Measurements from ENCODE around the gene NWD2.

The NWD2 gene

DNA sequence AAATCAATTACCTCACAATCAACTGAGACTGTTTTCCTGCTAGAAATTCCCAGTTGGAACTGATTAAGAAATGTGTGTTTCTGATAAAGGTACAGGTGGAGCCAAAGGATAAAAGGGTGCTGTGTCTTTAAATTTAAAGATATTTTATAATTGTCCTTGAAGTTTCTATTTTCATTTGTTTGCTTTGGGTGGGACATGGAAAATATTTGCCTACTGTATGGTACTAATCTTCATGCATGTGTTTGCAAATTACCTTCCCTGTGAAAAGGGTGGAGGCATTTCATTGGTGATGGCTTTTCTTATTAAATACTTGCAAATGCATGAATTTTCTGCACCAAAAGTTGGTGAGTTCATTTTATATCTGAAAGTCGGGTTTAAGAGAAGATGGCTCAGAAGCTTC is 225.7 kb downstream of the NWD2 start:
- H3K27me3 Mint-ChIP-seq = peaks cover 10 to 21% of the 10 kb centered on the region in 2 donors

GRCh38 chr4:37471093-37471492 is 226.6 kb downstream of the NWD2 start:
- H3K36me3 Mint-ChIP-seq = no peaks in the 10 kb centered on the region
- no peak overlapping the region for H3K4me3 Mint-ChIP-seq
- H3K27ac Mint-ChIP-seq = no peak overlapping the region
- no peaks in the 10 kb centered on the region for H3K4me1 Mint-ChIP-seq
- peaks cover 11 to 22% of the 10 kb centered on the region in 2 donors for H3K27me3 Mint-ChIP-seq
- DNase-seq (no peak), ATAC-seq (replicated peaks) (no peak)
- no peaks in the 10 kb centered on the region for H3K9me3 Mint-ChIP-seq

More for the DNA sequence above, 225.7 kb downstream of the NWD2 start:
- no peak for ATAC-seq (replicated peaks)
- no peak for DNase-seq
- H3K9me3 Mint-ChIP-seq = no peaks in the 10 kb centered on the region
- no peak overlapping the region for H3K27ac Mint-ChIP-seq
- H3K4me1 Mint-ChIP-seq = peaks cover 1 to 3% of the 10 kb centered on the region in 2 donors
- H3K4me3 Mint-ChIP-seq = no peak overlapping the region
- no peaks in the 10 kb centered on the region for H3K36me3 Mint-ChIP-seq

GRCh38 chr4:37471971-37472370 is 227.4 kb downstream of the NWD2 start:
- ATAC-seq (replicated peaks) = no peak
- no peak for DNase-seq
- H3K27ac Mint-ChIP-seq = no peak overlapping the region
- H3K9me3 Mint-ChIP-seq = no peaks in the 10 kb centered on the region
- H3K4me1 Mint-ChIP-seq = no peaks in the 10 kb centered on the region
- no peaks in the 10 kb centered on the region for H3K36me3 Mint-ChIP-seq
- H3K27me3 Mint-ChIP-seq = peaks cover 16 to 28% of the 10 kb centered on the region in 2 donors
- H3K4me3 Mint-ChIP-seq = no peak overlapping the region

- Mint-ChIP-seq H3K4me1 (no peaks in the 10 kb centered on the region), H3K27ac (no peak overlapping the region), H3K36me3 (no peaks in the 10 kb centered on the region), H3K9me3 (no peaks in the 10 kb centered on the region), H3K4me3 (no peak overlapping the region), H3K27me3 (peaks cover 24 to 32% of the 10 kb centered on the region in 2 donors)
- ATAC-seq (replicated peaks) (no peak), DNase-seq (no peak)
Measured at GRCh38 chr4:37473807-37474206, 229.3 kb downstream of the NWD2 start.

GRCh38 chr4:37475087-37475486 is 230.5 kb downstream of the NWD2 start:
- no peaks in the 10 kb centered on the region for H3K36me3 Mint-ChIP-seq
- no peak for ATAC-seq (replicated peaks)
- H3K4me1 Mint-ChIP-seq = peaks cover 5% of the 10 kb centered on the region in 2 donors
- H3K27me3 Mint-ChIP-seq = peaks cover 33 to 41% of the 10 kb centered on the region in 2 donors
- peaks cover 0 to 4% of the 10 kb centered on the region in 2 donors for H3K9me3 Mint-ChIP-seq
- DNase-seq = no peak
- no peak overlapping the region for H3K27ac Mint-ChIP-seq
- H3K4me3 Mint-ChIP-seq = no peak overlapping the region

DNA sequence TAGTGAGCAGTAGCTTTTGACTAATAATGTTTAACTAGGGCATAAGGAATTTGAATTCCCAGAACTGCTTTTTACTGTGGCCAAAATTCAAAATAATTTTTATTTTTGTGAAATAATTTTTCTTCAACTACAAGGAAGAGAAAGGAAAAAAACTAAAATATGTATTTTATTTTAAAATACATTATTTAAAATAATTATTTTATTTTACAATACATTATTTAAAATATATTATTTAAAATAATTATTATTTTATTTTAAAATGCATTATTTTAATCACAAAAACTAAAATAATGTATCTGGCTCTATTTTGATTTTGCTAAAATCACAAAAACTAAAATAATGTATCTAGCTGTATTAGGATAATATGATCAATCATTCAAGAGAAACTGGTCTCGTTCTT is 231.2 kb downstream of the NWD2 start:
- Mint-ChIP-seq H3K4me1 (peaks cover 5 to 11% of the 10 kb centered on the region in 2 donors), H3K27ac (no peak overlapping the region), H3K36me3 (no peaks in the 10 kb centered on the region), H3K4me3 (no peak overlapping the region), H3K9me3 (peaks cover 0 to 4% of the 10 kb centered on the region in 2 donors), H3K27me3 (peaks cover 34 to 47% of the 10 kb centered on the region in 2 donors)
- DNase-seq (no peak), ATAC-seq (replicated peaks) (no peak)

DNA sequence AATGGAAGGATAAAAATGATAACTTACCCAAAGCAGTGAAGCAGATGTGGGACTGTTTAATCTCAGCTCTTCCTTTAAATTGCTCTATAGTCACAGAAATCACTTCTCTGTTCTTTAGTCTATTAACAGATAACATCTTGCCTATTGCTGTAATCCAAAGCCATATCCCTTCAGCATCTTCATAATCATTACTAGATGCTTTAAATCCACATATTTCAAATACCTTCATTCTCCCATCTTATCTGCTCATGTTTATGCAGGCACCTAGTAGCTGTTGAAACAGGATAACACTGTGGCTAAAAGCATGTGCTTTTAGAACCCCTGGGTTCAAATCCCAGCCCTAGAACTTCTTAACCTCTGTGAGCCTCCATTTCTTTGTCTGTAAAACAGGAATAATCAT is 231.7 kb downstream of the NWD2 start:
- Mint-ChIP-seq H3K27me3 (peaks cover 34 to 47% of the 10 kb centered on the region in 2 donors), H3K4me3 (no peak overlapping the region), H3K9me3 (peaks cover 0 to 4% of the 10 kb centered on the region in 2 donors), H3K36me3 (no peaks in the 10 kb centered on the region), H3K27ac (no peak overlapping the region), H3K4me1 (peaks cover 5 to 11% of the 10 kb centered on the region in 2 donors)
- no peak for ATAC-seq (replicated peaks)
- no peak for DNase-seq

- Mint-ChIP-seq H3K36me3 (no peaks in the 10 kb centered on the region), H3K27me3 (peaks cover 34 to 46% of the 10 kb centered on the region in 2 donors), H3K4me1 (peaks cover 8 to 15% of the 10 kb centered on the region in 2 donors), H3K27ac (no peak overlapping the region), H3K4me3 (no peak overlapping the region), H3K9me3 (peaks cover 2 to 7% of the 10 kb centered on the region in 2 donors)
- no peak for DNase-seq
- no peak for ATAC-seq (replicated peaks)
Measured at GRCh38 chr4:37476691-37477090, 232.1 kb downstream of the NWD2 start.

DNA sequence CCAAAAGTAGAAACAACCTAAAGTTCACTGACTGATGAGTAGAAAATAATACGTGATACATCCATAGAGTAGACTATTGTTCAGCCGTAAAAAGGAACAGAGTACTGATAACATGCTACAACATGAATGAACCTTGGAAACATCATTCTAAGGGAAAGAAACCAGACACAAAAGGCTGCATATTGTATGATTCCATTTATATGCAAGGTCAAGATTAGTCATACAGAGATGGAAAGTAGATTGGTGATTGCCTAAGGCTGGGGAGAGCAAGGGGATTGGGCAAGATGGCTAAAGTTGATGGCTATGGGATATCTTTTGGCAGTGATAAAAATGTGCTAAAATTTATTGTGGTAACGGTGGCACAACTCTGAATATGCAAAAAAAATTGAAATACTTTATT is 232.6 kb downstream of the NWD2 start:
- no peak for DNase-seq
- H3K9me3 Mint-ChIP-seq = peaks cover 4 to 12% of the 10 kb centered on the region in 2 donors
- H3K4me1 Mint-ChIP-seq = peaks cover 9 to 19% of the 10 kb centered on the region in 2 donors
- no peak overlapping the region for H3K4me3 Mint-ChIP-seq
- H3K27ac Mint-ChIP-seq = no peak overlapping the region
- H3K27me3 Mint-ChIP-seq = peaks cover 34 to 41% of the 10 kb centered on the region in 2 donors
- no peak for ATAC-seq (replicated peaks)
- H3K36me3 Mint-ChIP-seq = peaks cover 2 to 4% of the 10 kb centered on the region in 2 donors

DNA sequence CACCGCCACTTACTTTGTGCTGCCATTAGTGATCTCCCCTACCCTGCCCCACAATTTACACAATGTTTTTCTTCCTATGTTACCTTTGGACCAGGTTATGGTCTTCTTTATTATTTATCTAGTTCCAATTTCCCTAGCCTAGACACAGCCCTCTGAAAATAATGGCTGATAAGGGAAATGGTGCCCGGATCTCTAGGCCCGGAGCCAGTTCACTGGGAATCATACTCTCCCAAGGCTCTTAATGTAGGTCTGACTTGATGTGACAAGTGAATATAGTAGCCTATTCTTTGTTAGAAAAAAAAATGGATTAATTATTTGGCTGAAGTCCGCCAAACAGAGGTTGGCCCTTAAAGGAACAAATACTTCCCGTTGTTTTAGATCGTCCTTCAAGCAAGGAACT is 233.6 kb downstream of the NWD2 start:
- DNase-seq (no peak), ATAC-seq (replicated peaks) (no peak)
- H3K4me3 Mint-ChIP-seq = no peak overlapping the region
- H3K9me3 Mint-ChIP-seq = peaks cover 6 to 14% of the 10 kb centered on the region in 2 donors
- peaks cover 30 to 34% of the 10 kb centered on the region in 2 donors for H3K27me3 Mint-ChIP-seq
- peaks cover 2 to 6% of the 10 kb centered on the region in 2 donors for H3K36me3 Mint-ChIP-seq
- H3K27ac Mint-ChIP-seq = no peak overlapping the region
- peaks cover 9 to 23% of the 10 kb centered on the region in 2 donors for H3K4me1 Mint-ChIP-seq

DNA sequence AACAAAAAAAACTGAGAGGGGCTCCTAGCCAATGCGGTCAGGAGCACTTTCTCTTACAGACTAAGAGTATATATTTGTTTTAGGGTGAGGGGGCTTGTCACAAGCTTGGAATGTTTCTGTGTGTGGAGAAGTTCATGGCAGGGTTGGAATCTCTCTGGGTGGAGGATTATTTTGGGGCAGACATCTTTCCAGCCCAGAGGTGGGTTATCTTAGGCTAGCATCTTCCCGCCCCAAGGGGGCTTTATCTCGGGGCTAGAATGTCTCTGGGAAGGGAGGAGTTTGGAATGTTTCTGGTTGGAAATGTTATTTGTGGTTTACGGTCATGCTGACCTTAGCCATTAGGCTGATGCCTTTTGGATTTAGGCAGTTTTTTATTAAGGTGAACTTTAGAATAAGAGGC is 236.0 kb downstream of the NWD2 start:
- Mint-ChIP-seq H3K27ac (no peak overlapping the region), H3K27me3 (peaks cover 27% of the 10 kb centered on the region in 2 donors), H3K36me3 (peaks cover 2 to 6% of the 10 kb centered on the region in 2 donors), H3K4me1 (peaks cover 9 to 23% of the 10 kb centered on the region in 2 donors), H3K9me3 (peaks cover 8 to 14% of the 10 kb centered on the region in 2 donors), H3K4me3 (no peak overlapping the region)
- ATAC-seq (replicated peaks) (no peak), DNase-seq (no peak)

DNA sequence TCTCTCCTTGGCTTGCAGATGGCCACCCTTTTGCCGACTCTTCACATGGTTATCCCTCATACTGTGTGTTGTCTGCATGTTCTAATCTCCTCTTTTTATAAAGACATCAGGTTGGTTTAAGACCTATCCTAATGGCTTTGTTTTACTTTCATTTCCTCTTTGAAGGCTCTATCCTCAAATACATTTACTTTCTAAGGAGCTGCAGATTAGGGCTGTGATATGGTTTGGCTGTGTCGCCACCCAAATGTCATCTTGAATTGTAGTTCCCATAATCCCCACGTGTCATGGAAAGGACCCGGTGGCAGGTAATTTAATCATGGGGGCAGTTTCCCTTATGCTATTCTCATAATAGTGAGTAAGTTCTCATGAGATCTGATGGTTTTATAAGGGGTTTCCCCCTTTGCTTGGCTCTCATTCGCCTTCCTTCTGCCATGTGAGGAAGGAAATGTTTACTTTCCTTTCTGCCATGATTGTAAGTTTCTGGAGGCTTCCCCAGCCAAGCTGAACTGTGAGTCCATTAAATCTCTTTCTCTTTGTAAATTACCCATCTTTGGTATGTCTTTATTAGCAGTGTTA is 237.1 kb downstream of the NWD2 start:
- Mint-ChIP-seq H3K4me3 (peak overlapping the region in 1 of 2 donors; percentile 37), H3K36me3 (peaks cover 2 to 6% of the 10 kb centered on the region in 2 donors), H3K27ac (peak overlapping the region; percentile 68)

DNA sequence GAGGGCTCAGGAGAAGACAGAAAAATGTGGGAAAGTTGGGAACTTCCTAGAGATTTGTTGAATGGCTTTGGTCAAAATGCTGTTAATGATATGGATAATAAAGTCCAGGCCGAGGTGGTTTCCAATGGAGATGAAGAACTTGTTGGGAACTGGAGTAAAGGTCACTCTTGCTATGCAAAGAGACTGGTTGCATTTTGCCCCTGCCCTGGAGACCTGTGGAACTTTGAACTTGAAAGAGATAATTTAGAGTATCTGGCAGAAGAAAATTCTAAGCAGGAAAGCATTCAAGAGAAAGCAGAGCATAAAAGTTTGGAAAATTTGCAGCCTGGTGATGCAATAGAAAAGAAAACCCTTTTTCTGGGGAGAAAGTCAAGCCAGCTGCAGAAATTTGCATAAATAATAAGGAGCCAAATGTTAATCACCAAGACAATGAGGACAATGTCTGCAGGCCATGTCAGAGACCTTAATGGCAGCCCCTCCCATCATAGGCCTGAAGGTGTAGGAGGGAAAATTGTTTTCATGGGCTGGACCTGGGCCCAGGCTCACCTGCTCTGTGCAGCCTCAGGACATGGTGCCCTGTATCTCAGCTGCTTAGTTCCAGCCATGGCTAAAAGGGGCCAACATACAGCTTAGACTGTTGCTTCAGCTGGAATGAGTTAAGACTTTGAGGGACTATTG is 237.8 kb downstream of the NWD2 start:
- peaks cover 9 to 23% of the 10 kb centered on the region in 2 donors for H3K4me1 Mint-ChIP-seq
- no peak for ATAC-seq (replicated peaks)
- no peak for DNase-seq
- peaks cover 8 to 14% of the 10 kb centered on the region in 2 donors for H3K9me3 Mint-ChIP-seq
- H3K27ac Mint-ChIP-seq = peak overlapping the region; percentile 68
- no peak overlapping the region for H3K4me3 Mint-ChIP-seq
- peaks cover 15 to 18% of the 10 kb centered on the region in 2 donors for H3K27me3 Mint-ChIP-seq
- peaks cover 2 to 6% of the 10 kb centered on the region in 2 donors for H3K36me3 Mint-ChIP-seq

More for the DNA sequence above, 237.1 kb downstream of the NWD2 start:
- peaks cover 9 to 23% of the 10 kb centered on the region in 2 donors for H3K4me1 Mint-ChIP-seq
- H3K9me3 Mint-ChIP-seq = peaks cover 8 to 14% of the 10 kb centered on the region in 2 donors
- ATAC-seq (replicated peaks) (peak; percentile 77 to 79), DNase-seq (no peak)
- peaks cover 21 to 23% of the 10 kb centered on the region in 2 donors for H3K27me3 Mint-ChIP-seq

DNA sequence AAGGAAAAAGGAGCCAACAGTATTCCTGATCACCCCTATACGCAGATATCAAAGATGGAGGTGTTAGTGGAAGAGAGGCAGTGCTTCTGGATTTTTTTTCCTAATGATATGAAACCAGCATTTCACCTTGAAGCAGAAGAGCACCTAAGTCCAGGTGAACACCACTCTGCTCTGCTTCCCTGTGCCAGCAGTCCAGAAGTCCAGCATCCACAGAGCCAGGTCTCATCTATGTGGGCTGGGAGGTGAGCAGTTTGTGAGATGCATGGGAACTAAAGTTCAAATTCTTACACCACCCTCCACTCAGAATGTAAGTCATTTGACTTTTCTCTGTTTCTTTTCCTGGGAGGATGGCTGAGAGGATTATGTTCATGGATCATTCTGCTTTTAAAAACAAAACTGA is 239.1 kb downstream of the NWD2 start:
- Mint-ChIP-seq H3K4me1 (peaks cover 9 to 23% of the 10 kb centered on the region in 2 donors), H3K36me3 (peaks cover 2 to 6% of the 10 kb centered on the region in 2 donors), H3K27me3 (peaks cover 16 to 18% of the 10 kb centered on the region in 2 donors), H3K4me3 (no peak overlapping the region), H3K9me3 (peaks cover 8 to 14% of the 10 kb centered on the region in 2 donors), H3K27ac (no peak overlapping the region)
- DNase-seq (no peak), ATAC-seq (replicated peaks) (no peak)

DNA sequence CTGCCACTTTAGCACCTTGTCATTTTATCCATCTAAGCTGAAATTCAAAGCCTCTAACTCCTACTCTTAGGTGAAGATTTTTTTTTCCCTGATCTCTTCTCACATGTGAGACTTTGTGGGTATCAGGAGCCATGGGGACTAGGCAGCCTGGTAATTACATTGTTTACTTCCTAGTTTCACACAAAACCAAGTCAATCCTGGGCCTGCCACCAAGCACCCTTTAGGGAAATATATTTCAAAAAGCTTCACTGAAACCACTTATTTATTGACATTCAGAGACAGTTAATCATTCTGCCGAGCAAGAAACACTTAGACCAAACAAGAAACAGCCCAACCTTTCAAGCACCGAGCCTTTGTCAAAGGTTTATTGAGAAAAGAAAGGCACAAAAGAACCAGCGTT is 241.6 kb downstream of the NWD2 start:
- peaks cover 8 to 10% of the 10 kb centered on the region in 2 donors for H3K9me3 Mint-ChIP-seq
- no peak overlapping the region for H3K4me3 Mint-ChIP-seq
- peaks cover 7 to 9% of the 10 kb centered on the region in 2 donors for H3K27me3 Mint-ChIP-seq
- ATAC-seq (replicated peaks) (no peak), DNase-seq (no peak)
- peaks cover 4 to 12% of the 10 kb centered on the region in 2 donors for H3K4me1 Mint-ChIP-seq
- H3K27ac Mint-ChIP-seq = no peak overlapping the region
- H3K36me3 Mint-ChIP-seq = peaks cover 2 to 6% of the 10 kb centered on the region in 2 donors

Measured in stimulated activated naive B cell treated with anti-CD40 and anti-IgM and Interleukin-4, amounts not matched to agents 10 μg/mL and 1 μg/mL and 100 μg/mL, for 72 hours (primary cell).